ENCODE data around the gene APOD. TPM values are rescaled to one million over a fixed set of nuclear protein-coding genes. Genes with fewer than 3 reads are reported as not detected.
"Not testable (repeated sequence)": the region's sequence is repeated elsewhere in the genome, so short reads cannot be mapped to it uniquely, and the experiment has no call there.

The APOD gene
- polyA plus RNA-seq, 5 donors, result 3.5 to 6.5 (median 5.8) TPM

GRCh38 chr3:195589796-195590195 is 6.1 kb upstream of the APOD start:
- DNase-seq, result not testable (repeated sequence)

- DNase-seq, result no peak
Observed at GRCh38 chr3:195587824-195588223, 4.1 kb upstream of the APOD start.

GRCh38 chr3:195587406-195587805 is 3.7 kb upstream of the APOD start:
- DNase-seq, result no peak

GRCh38 chr3:195584543-195584870 is 767 bp upstream of the APOD start:
- no peak for DNase-seq

- no peak for DNase-seq
Observed at GRCh38 chr3:195582947-195583346, 793 bp downstream of the APOD start.

GRCh38 chr3:195580744-195581443 is 2.8 kb downstream of the APOD start:
- no peak for DNase-seq

- DNase-seq, result no peak
Observed at GRCh38 chr3:195579281-195579680, 4.5 kb downstream of the APOD start.

GRCh38 chr3:195578565-195578964 is 5.2 kb downstream of the APOD start:
- no peak for DNase-seq

GRCh38 chr3:195577645-195578177 is 6.0 kb downstream of the APOD start:
- DNase-seq, result no peak

GRCh38 chr3:195574497-195575304 is 9.0 kb downstream of the APOD start:
- no peak for DNase-seq

GRCh38 chr3:195573611-195574496 is 9.9 kb downstream of the APOD start:
- DNase-seq, result no peak

GRCh38 chr3:195571361-195571760 is 12.4 kb downstream of the APOD start:
- DNase-seq, result no peak

GRCh38 chr3:195570912-195571311 is 12.8 kb downstream of the APOD start:
- no peak for DNase-seq

GRCh38 chr3:195570344-195570743 is 13.4 kb downstream of the APOD start:
- no peak for DNase-seq

GRCh38 chr3:195568630-195569029 is 15.1 kb downstream of the APOD start:
- no peak for DNase-seq

GRCh38 chr3:195566797-195567196 is 16.9 kb downstream of the APOD start:
- DNase-seq, result no peak

GRCh38 chr3:195565716-195566115 is 18.0 kb downstream of the APOD start:
- no peak for DNase-seq

- DNase-seq, result no peak
Observed at GRCh38 chr3:195563317-195563716, 20.4 kb downstream of the APOD start.

- DNase-seq, result no peak
Observed at GRCh38 chr3:195559723-195560409, 23.9 kb downstream of the APOD start.

GRCh38 chr3:195558602-195559001 is 25.1 kb downstream of the APOD start:
- DNase-seq, result peak in 1 of 2 donors; percentile 23

- no peak for DNase-seq
Observed at GRCh38 chr3:195557322-195557721, 26.4 kb downstream of the APOD start.

- no peak for DNase-seq
Observed at GRCh38 chr3:195556390-195556789, 27.4 kb downstream of the APOD start.

Measured in right lung (tissue), 5 donors.